ENCODE results near the gene PCDH10.

Gene PCDH10

GRCh38 chr4:133148690-133149363 is at the start of gene PCDH10:
TSS of gene PCDH10 (plus strand) at chr4:133149294. CDS start at chr4:133150141, 847 bp downstream.
- no peak for DNase-seq (ENCODE audit: low spot score)

DNA sequence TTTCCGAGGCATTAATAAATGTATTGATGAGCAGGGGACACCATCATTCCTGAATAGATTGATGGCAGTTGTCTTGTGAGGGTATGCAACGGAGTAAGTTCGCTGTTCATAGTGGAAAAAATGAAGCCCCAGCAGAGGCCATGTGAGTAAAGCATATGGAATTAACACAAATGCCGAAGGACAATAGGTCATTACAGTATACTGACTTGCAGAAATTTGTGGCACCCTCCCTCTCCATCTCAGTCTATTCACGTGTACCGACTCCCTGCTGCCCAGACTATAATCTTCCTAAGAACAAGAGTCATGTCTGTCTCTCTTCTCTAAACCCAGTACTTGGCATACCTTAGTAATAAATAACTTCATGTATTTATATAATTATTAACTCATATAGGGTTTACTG is 47.1 kb upstream of the PCDH10 start:
- DNase-seq (ENCODE audit: low spot score): no peak

GRCh38 chr4:133102612-133103409 is 46.3 kb upstream of the PCDH10 start:
- no peak for DNase-seq (ENCODE audit: low spot score)

DNA sequence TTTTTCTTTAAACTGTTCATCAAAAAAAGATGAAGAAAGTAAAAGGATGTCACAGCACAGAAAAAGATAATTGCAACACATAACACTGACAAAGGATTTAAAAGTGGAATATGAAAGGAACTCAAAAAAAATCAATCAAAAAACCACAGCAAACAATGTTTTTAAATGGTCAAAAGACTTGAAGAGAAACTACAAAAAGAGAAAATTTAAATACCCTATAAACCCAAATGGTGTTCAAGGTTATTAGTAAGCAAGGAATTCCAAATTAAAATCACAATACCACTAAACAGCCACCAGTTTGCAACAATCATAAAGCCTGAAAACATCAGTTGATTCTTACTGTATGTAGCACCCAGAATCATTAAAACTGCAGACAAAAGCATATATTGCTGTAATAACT is 36.5 kb upstream of the PCDH10 start:
- no peak for DNase-seq (ENCODE audit: low spot score)

GRCh38 chr4:133124746-133125145 is 24.3 kb upstream of the PCDH10 start:
- no peak for DNase-seq (ENCODE audit: low spot score)

DNA sequence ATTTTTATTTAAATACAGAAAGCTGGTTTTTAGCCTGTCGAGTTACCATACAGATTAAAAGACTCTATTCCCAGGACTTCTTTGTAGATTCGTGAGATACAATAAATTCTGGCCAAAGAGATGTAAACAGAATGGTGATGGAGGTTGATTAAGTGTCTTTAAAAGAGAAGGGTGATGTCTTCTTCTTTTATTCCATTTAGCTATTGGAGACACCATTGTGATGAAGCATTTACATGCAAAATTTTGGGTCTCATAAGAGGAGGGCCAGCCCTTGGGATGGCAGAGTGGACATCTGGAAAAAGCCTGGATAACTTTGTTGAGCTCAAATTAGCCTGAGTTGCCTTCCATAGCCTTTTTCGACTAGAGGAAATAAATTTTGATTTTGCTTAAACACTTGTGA is 21.6 kb upstream of the PCDH10 start:
- DNase-seq (ENCODE audit: low spot score): no peak

- DNase-seq (ENCODE audit: low spot score): no peak
These were observed 19.9 kb upstream of the PCDH10 start for GRCh38 chr4:133129237-133129636.

GRCh38 chr4:133130171-133130570 is 18.9 kb upstream of the PCDH10 start:
- no peak for DNase-seq (ENCODE audit: low spot score)

GRCh38 chr4:133131829-133132460 is 17.1 kb upstream of the PCDH10 start:
- no peak for DNase-seq (ENCODE audit: low spot score)

DNA sequence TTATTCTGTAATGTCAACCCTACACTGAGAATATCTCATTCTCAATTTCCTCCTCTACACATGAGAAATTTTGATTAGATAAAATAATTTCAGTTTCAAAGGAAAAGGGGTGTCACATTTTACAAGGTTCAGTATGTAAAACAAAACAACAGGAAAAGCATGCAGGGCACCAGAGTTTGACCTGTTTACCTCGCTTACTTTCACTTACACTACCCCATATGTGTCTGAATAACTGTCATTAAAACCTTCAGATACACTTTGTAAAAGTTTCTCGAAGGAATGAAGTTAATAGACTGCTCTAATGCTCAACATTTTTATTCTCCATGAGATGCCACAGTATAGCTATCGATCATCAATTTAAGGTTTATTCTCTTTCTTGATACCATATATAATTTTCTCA is 12.3 kb upstream of the PCDH10 start:
- DNase-seq (ENCODE audit: low spot score): no peak

DNA sequence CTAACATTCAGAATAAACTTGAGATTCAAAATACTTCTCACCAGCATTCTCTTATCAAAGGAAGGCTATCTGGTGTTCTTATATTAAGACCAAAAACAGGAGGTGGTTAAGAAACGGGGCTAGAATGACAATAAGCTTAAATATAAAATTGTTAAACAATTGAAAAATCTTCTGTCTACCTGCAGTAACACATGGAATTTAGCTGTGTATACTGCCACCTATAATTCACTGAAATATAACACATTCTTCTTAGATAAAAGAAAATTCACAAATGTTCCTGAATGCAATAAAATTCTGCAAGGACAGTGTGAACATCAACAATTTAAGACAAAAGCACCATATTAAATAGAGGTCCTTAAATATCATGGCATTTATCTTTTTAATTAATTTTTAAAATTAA is 11.5 kb upstream of the PCDH10 start:
- DNase-seq (ENCODE audit: low spot score): no peak

DNA sequence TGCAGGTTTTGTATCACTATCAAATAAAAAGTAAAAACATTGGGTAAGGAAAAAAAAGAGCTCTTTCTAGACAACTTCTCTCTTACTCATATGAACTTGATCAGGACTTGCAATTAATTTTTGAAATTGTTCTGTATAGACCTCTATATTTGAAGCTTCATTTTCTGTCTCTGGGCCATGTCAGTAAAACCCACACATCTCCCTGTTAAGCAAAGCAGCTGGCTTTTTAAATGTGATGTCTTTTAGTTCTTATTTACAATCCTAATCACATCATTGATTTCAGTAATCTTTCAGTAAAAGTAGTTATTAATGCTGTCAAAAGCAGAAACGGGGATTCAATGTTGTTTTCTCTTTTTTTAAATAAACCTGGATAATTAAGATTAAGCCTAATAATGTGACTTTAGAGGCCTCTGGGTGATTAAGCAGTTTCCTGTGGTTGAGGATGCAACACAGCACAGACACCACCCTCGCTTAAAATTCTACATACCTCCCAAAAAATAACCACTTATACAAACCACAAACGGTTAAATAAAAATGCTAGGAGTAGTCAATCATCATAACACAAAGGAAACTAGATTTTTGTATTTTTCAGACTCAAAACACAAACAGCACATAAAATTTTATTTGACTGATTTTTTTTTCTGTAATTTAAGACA is 5.2 kb upstream of the PCDH10 start:
- DNase-seq (ENCODE audit: low spot score): no peak

GRCh38 chr4:133145241-133145640 is 3.9 kb upstream of the PCDH10 start:
- DNase-seq (ENCODE audit: low spot score): no peak

- no peak for DNase-seq (ENCODE audit: low spot score)
These were observed 3.1 kb upstream of the PCDH10 start for GRCh38 chr4:133145758-133146573.

- peak; percentile 0 for DNase-seq (ENCODE audit: low spot score)
These were observed 2.4 kb upstream of the PCDH10 start for GRCh38 chr4:133146574-133147241.

DNA sequence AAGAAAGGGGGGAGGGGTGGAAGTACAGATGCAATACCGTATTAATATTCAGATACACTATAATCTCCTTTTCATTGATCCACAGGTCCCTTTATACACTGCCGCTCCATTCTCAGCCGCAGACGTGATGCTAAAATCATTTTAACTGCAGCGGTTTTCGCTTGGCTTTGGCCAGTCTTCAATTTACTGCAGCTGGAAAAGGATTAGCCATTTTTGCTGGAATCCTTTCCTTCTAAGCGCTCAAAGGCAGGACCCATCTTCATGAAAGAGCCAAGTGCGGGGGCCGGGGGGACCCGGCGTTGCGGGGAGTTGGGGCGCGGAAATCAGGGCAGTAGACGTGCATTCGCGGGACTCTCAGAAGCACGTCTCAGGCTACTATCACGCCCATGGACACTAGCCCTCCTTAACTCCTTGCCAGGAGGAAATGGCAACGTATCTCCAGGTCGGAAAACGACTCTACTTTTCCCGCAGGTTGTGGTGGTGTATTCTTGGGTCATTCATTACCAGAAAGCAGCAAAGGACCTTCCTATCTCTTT is 1.7 kb upstream of the PCDH10 start:
- DNase-seq (ENCODE audit: low spot score): no peak

DNA sequence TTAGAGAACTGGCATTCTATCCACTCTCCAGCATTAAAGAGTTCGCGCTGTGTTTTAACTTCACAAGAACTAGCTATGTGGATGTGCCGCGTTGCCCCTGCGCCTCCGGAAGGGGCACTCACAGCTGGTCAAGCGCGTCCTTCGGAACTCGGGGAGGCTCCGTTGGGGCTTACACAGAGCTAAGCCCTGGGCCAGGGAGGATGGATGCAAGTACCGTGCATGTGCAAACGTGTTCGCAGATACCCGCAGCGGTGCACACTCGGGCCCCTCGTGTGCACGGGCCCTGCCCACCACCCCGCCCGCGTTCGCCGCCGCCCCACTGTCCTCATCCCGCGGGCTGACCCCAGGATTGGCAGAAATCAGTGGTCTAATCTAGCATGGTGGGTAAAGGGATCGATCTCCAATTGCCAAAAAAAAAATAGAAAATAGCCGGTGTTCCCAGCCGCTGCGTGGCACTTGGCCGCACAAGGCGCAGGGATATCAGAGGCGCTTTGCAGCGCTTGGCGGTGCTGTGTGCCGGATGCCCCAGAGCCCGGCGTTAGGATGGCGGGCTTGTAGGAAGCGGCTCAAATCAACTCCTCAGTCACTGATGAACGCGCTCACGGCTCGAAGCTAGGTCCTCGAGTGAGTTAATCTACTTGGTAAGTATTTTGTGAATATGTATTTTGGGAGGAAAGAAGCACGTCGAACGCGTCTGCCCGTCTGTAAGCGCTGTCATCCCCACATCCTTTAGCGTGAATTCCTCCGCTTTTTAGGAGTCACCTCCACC is 989 bp upstream of the PCDH10 start:
- DNase-seq (ENCODE audit: low spot score): no peak

- no peak for DNase-seq (ENCODE audit: low spot score)
These were observed 236 bp downstream of the PCDH10 start for GRCh38 chr4:133149364-133149695.

DNA sequence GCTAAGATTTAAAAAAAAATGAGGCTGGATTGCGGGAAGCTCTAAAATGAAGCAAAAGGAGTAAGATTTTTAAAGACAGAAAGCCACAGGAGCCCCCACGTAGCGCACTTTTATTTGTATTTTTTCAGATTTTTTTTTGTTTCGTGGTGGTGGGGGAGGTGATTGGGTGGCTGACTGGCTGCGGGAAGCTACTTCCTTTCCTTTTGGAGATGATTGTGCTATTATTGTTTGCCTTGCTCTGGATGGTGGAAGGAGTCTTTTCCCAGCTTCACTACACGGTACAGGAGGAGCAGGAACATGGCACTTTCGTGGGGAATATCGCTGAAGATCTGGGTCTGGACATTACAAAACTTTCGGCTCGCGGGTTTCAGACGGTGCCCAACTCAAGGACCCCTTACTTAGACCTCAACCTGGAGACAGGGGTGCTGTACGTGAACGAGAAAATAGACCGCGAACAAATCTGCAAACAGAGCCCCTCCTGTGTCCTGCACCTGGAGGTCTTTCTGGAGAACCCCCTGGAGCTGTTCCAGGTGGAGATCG is 908 bp downstream of the PCDH10 start:
- DNase-seq (ENCODE audit: low spot score): no peak
